Mesenchymal stem cell (in vitro differentiated cells and primary cell): ENCODE results near the gene DSCAM.

ENCODE experiments used
- DNase-seq: peaks from one replicate; pipeline ENCODE4 v3.0.0-alpha.2; 2013
- H2AFZ ChIP-seq: one replicate; pipeline ENCODE4 v1.6.1; 2013; ENCODE audit warnings: low read depth, mild to moderate bottlenecking, control low read depth, inconsistent platforms, low read length, moderate library complexity
- H2AK5ac ChIP-seq: 2 replicates; pipeline ENCODE4 v1.6.1; 2013; ENCODE audit warnings: low read length, moderate library complexity, mild to moderate bottlenecking, inconsistent platforms; ENCODE audit not compliant: severe bottlenecking
- H2BK120ac ChIP-seq: one replicate; pipeline ENCODE4 v1.6.1; 2013; ENCODE audit warnings: low read depth, mild to moderate bottlenecking, inconsistent platforms, low read length, moderate library complexity
- H2BK12ac ChIP-seq, 2 experiments: one replicate each; pipeline ENCODE4 v1.6.1; 2013; ENCODE audit warnings: inconsistent platforms in 2 of 2, low read length in 2 of 2, mild to moderate bottlenecking in 2 of 2, moderate library complexity in 2 of 2, control low read depth in 1 of 2
- H2BK15ac ChIP-seq: one replicate; pipeline ENCODE4 v1.6.1; 2013; ENCODE audit warnings: mild to moderate bottlenecking, low read depth, inconsistent platforms; ENCODE audit not compliant: poor library complexity, severe bottlenecking
- H2BK5ac ChIP-seq: 2 replicates; pipeline ENCODE4 v1.6.1; 2013; ENCODE audit warnings: low read depth, mild to moderate bottlenecking, low read length, control low read depth, inconsistent platforms; ENCODE audit not compliant: poor library complexity, severe bottlenecking
- H3K14ac ChIP-seq, 2 experiments: one replicate each; pipeline ENCODE4 v1.6.1; 2013; ENCODE audit warnings: inconsistent platforms in 2 of 2, low read length in 2 of 2, control low read depth in 1 of 2, mild to moderate bottlenecking in 1 of 2, moderate library complexity in 1 of 2
- H3K18ac ChIP-seq, 2 experiments: one replicate each; pipeline ENCODE4 v1.6.1; 2013; ENCODE audit warnings: inconsistent platforms in 2 of 2, low read length in 2 of 2, control low read depth in 1 of 2, low read depth in 1 of 2, mild to moderate bottlenecking in 1 of 2
- H3K23ac ChIP-seq, 2 experiments: one replicate each; pipeline ENCODE4 v1.6.1; 2013; ENCODE audit warnings: inconsistent platforms in 2 of 2, low read length in 2 of 2, mild to moderate bottlenecking in 2 of 2, moderate library complexity in 2 of 2, control low read depth in 1 of 2
- H3K27ac ChIP-seq: 2 replicates; pipeline ENCODE4 v1.5.1; 2013; ENCODE audit warnings: mild to moderate bottlenecking, moderate library complexity, low read length, control low read depth, inconsistent platforms; ENCODE audit not compliant: poor library complexity, severe bottlenecking
- H3K27me3 ChIP-seq, 2 experiments: 2 replicates each; pipeline versions ENCODE4 v1.6.1 to v1.7.0; 2013; ENCODE audit warnings: low read length in 2 of 2, mild to moderate bottlenecking in 2 of 2, moderate library complexity in 2 of 2, control low read depth in 1 of 2, inconsistent platforms in 1 of 2; ENCODE audit not compliant: control insufficient read depth in 1 of 2, insufficient read depth in 1 of 2
- H3K36me3 ChIP-seq, 2 experiments: 2 replicates each; pipeline versions ENCODE4 v1.6.1 to v1.7.0; 2013; ENCODE audit warnings: low read length in 2 of 2, control low read depth in 1 of 2, inconsistent platforms in 1 of 2, low read depth in 1 of 2, mild to moderate bottlenecking in 1 of 2; ENCODE audit not compliant: insufficient read depth in 2 of 2, control insufficient read depth in 1 of 2
- H3K4ac ChIP-seq, 2 experiments: one replicate each; pipeline ENCODE4 v1.6.1; 2013; ENCODE audit warnings: inconsistent platforms in 2 of 2, low read length in 2 of 2, mild to moderate bottlenecking in 2 of 2, moderate library complexity in 2 of 2, control low read depth in 1 of 2, low read depth in 1 of 2
- H3K4me1 ChIP-seq: 2 replicates; pipeline ENCODE4 v1.6.1; 2013; ENCODE audit warnings: low read depth, low read length, control low read depth; ENCODE audit not compliant: control insufficient read depth, insufficient read depth
- H3K4me2 ChIP-seq: 2 replicates; pipeline ENCODE4 v1.6.1; 2013; ENCODE audit warnings: low read length, mild to moderate bottlenecking, inconsistent platforms; ENCODE audit not compliant: poor library complexity, severe bottlenecking
- H3K4me3 ChIP-seq, 2 experiments: 2 replicates each; pipeline versions ENCODE4 v1.5.1 to v1.7.0; 2013; ENCODE audit warnings: low read length in 2 of 2, mild to moderate bottlenecking in 2 of 2, control low read depth in 1 of 2, low read depth in 1 of 2; ENCODE audit not compliant: insufficient read depth in 1 of 2
- H3K79me1 ChIP-seq: replicated peaks from 2 replicates; pipeline ENCODE4 v1.6.1; 2013; ENCODE audit warnings: mild to moderate bottlenecking, control low read depth, low read length, inconsistent platforms; ENCODE audit not compliant: poor library complexity, severe bottlenecking
- H3K9ac ChIP-seq: 2 replicates; pipeline ENCODE4 v1.7.0; 2013; ENCODE audit warnings: mild to moderate bottlenecking, low read length, moderate library complexity
- H3K9me3 ChIP-seq: 2 replicates; pipeline ENCODE4 v1.7.0; 2013; ENCODE audit warnings: mild to moderate bottlenecking, low read length; ENCODE audit not compliant: control insufficient read depth
- H4K8ac ChIP-seq: one replicate; pipeline ENCODE4 v1.6.1; 2013; ENCODE audit warnings: inconsistent platforms, mild to moderate bottlenecking, low read length, moderate library complexity
- H4K91ac ChIP-seq: one replicate; pipeline ENCODE4 v1.6.1; 2013; ENCODE audit warnings: mild to moderate bottlenecking, low read length, inconsistent platforms
- WGBS: methylation state at CpG from one replicate; pipeline ENCODE4 v1.1.7; 2013; ENCODE audit warnings: mixed read lengths; 5-methylcytosine and 5-hydroxymethylcytosine counted together

Gene DSCAM

DNA sequence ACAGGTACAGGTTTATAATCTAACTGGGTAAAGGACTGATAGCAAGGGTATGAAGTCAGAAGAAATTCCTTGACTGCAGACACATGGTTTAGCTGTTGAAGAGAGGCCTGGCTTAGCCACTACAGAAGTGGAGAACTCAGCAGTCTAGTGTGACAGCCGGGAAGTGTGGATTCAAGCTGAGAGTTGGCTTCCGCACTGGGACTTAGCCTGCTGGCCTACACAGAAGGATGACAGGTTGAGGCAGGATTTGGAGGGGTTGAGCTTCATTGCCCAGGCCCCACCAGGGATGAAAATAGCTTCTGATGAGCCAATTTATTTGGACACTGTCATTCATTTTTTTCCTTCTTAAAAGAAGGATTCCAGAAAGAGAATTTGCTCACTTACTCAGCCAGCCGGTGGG is 695.3 kb downstream of the DSCAM start:
- WGBS, result 69% methylated on average over 3 of the region's 3 CpGs
- Histone ChIP-seq H3K9ac (no peak overlapping the region), H2AFZ (no peak overlapping the region), H4K8ac (no peak overlapping the region), H3K18ac (no peak overlapping the region), H3K27ac (no peak overlapping the region), H3K23ac (no peak overlapping the region), H2AK5ac (no peak overlapping the region), H2BK120ac (no peak overlapping the region), H2BK5ac (no peak overlapping the region), H3K14ac (no peak overlapping the region), H4K91ac (no peak overlapping the region), H3K4me2 (no peak overlapping the region), H3K4me3 (no peak overlapping the region), H2BK12ac (no peak overlapping the region), H3K4me1 (no peaks in the 10 kb centered on the region), H3K36me3 (no peaks in the 10 kb centered on the region), H3K27me3 (peaks cover 0 to 2% of the 10 kb centered on the region in 2 experiments), H2BK15ac (no peak overlapping the region), H3K79me1 (no peaks in the 10 kb centered on the region), H3K9me3 (no peaks in the 10 kb centered on the region), H3K4ac (no peak overlapping the region)
- DNase-seq, result no peak

DNA sequence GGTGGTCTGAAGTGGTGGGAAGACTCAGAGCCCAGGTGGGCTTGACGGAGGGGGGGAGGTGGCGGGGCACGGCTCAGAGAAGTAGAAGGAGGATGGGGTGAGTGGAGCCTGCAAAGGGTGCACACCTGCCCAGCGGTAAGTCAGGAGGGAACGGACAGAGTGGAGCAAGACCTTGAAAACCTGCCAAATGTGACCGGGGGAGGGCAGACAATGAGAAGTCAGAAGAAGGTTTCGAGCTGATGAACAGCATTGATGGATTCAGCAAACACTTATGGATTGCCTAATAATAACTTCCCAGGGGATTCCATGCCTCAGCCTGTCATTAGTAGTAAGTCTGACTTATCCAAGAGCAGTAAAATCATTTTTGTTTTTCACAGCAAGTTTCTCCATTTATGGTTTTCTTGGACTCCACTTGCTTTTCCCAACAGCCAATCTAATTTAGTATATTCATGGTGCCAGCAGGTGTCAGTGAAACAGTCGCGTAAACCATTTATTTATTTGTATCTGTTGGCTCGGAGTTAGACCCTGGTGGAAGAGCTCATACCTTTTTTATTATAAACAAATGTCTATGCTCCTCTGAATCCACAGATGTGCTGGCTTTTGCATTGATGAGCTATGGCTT is 700.6 kb downstream of the DSCAM start:
- Histone ChIP-seq H4K8ac (no peak overlapping the region), H2BK12ac (no peak overlapping the region), H4K91ac (no peak overlapping the region), H3K23ac (no peak overlapping the region), H3K79me1 (no peaks in the 10 kb centered on the region), H2BK120ac (no peak overlapping the region), H3K4me1 (no peaks in the 10 kb centered on the region), H2BK5ac (no peak overlapping the region), H3K4me3 (no peak overlapping the region), H3K9ac (no peak overlapping the region), H2AFZ (no peak overlapping the region), H3K36me3 (no peaks in the 10 kb centered on the region), H2AK5ac (no peak overlapping the region), H2BK15ac (no peak overlapping the region), H3K4me2 (no peak overlapping the region), H3K27me3 (peaks cover 0 to 2% of the 10 kb centered on the region in 2 experiments), H3K27ac (no peak overlapping the region), H3K14ac (no peak overlapping the region), H3K4ac (no peak overlapping the region), H3K18ac (no peak overlapping the region), H3K9me3 (no peaks in the 10 kb centered on the region)
- DNase-seq, result no peak
- WGBS, result 91% methylated on average over 9 of the region's 10 CpGs

GRCh38 chr21:40143822-40144525 is 703.0 kb downstream of the DSCAM start:
- Histone ChIP-seq H3K23ac (no peak overlapping the region), H3K18ac (no peak overlapping the region), H3K27ac (no peak overlapping the region), H2AFZ (no peak overlapping the region), H3K36me3 (no peaks in the 10 kb centered on the region), H2BK5ac (no peak overlapping the region), H2BK15ac (no peak overlapping the region), H4K91ac (no peak overlapping the region), H3K4me1 (peaks cover 3% of the 10 kb centered on the region), H3K79me1 (no peaks in the 10 kb centered on the region), H3K4me2 (no peak overlapping the region), H3K4me3 (no peak overlapping the region), H2AK5ac (no peak overlapping the region), H2BK120ac (no peak overlapping the region), H3K27me3 (peaks cover 0 to 2% of the 10 kb centered on the region in 2 experiments), H3K9ac (no peak overlapping the region), H4K8ac (no peak overlapping the region), H3K4ac (no peak overlapping the region), H3K9me3 (no peaks in the 10 kb centered on the region), H3K14ac (no peak overlapping the region), H2BK12ac (no peak overlapping the region)
- peak; percentile 2 for DNase-seq
- 51% methylated on average over 16 of the region's 20 CpGs for WGBS

DNA sequence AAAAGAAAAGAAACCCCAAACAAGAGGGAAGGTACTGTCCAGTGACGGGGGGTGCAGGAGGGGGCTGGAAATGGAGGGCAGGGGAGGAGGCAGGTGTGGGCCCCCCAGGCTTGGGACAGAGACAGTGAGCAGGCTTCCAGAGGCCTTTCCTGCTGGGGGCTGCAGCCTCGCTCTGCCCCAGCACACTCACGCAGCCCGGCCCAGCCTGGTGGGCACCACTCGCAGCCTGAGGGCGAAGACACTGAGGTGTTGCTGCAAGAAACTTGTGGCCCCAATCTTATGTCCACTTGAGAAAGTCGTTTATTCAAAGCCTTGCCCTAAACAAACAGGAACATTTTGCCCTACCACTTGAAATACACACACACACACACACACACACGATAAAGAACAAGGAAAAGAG is 705.3 kb downstream of the DSCAM start:
- H3K27ac ChIP-seq, result no peak overlapping the region
- no peaks in the 10 kb centered on the region for H3K9me3 ChIP-seq
- H3K4me3 ChIP-seq, result peak overlapping the region in 1 of 2 experiments; percentile 16
- H3K36me3 ChIP-seq, result no peaks in the 10 kb centered on the region
- H2BK5ac ChIP-seq, result no peak overlapping the region
- H3K9ac ChIP-seq, result no peak overlapping the region
- no peak overlapping the region for H3K4me2 ChIP-seq
- no peak overlapping the region for H2BK12ac ChIP-seq
- H3K27me3 ChIP-seq, result no peaks in the 10 kb centered on the region
- H3K23ac ChIP-seq, result no peak overlapping the region
- no peak overlapping the region for H2AK5ac ChIP-seq
- DNase-seq, result no peak
- no peak overlapping the region for H3K18ac ChIP-seq
- no peak overlapping the region for H3K14ac ChIP-seq
- H2AFZ ChIP-seq, result no peak overlapping the region
- no peak overlapping the region for H4K91ac ChIP-seq
- H3K79me1 ChIP-seq, result no peaks in the 10 kb centered on the region
- H3K4me1 ChIP-seq, result peaks cover 4% of the 10 kb centered on the region
- H4K8ac ChIP-seq, result no peak overlapping the region
- 90% methylated on average over 6 of the region's 8 CpGs for WGBS
- H3K4ac ChIP-seq, result no peak overlapping the region
- no peak overlapping the region for H2BK120ac ChIP-seq
- H2BK15ac ChIP-seq, result no peak overlapping the region
